AG10803 (cell line): ENCODE data around the gene PMP22.
"Not testable (repeated sequence)": the region's sequence is repeated elsewhere in the genome, so short reads cannot be mapped to it uniquely, and the experiment has no call there.

ENCODE experiments used
- DNase-seq: peaks from one replicate; pipeline ENCODE4 v3.0.0; 2010; ENCODE audit warnings: low read depth
- H3K4me3 ChIP-seq: 2 replicates; pipeline ENCODE4 v1.5.1; 2011; ENCODE audit warnings: mild to moderate bottlenecking, low read length, control low read depth
- TF ChIP-seq, protein P1 (sequence below): conservative IDR thresholded peaks from 2 replicates; pipeline ENCODE4 v1.5.1; 2011; ENCODE audit warnings: mild to moderate bottlenecking, low read length, control low read depth, inconsistent platforms

The PMP22 gene

DNA sequence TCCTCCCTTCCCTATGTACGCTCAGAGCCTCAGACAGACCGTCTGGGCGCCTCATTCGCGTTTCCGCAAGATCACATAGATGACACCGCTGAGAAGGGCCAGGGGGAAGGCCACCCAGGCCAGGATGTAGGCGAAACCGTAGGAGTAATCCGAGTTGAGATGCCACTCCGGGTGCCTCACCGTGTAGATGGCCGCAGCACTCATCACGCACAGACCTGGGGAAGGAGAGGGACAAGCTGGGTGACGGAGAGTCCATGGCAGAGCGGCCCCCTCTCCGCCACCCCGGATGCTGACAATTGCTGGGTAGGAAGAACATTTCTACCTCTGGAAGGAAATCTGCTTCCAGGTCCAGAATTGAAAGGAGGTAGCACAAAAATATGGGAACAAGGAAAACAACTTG, 34.3 kb downstream of the PMP22 start:
- TF ChIP-seq, protein P1, sequence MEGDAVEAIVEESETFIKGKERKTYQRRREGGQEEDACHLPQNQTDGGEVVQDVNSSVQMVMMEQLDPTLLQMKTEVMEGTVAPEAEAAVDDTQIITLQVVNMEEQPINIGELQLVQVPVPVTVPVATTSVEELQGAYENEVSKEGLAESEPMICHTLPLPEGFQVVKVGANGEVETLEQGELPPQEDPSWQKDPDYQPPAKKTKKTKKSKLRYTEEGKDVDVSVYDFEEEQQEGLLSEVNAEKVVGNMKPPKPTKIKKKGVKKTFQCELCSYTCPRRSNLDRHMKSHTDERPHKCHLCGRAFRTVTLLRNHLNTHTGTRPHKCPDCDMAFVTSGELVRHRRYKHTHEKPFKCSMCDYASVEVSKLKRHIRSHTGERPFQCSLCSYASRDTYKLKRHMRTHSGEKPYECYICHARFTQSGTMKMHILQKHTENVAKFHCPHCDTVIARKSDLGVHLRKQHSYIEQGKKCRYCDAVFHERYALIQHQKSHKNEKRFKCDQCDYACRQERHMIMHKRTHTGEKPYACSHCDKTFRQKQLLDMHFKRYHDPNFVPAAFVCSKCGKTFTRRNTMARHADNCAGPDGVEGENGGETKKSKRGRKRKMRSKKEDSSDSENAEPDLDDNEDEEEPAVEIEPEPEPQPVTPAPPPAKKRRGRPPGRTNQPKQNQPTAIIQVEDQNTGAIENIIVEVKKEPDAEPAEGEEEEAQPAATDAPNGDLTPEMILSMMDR = no peak
- DNase-seq = no peak
- H3K4me3 ChIP-seq = no peak overlapping the region

DNA sequence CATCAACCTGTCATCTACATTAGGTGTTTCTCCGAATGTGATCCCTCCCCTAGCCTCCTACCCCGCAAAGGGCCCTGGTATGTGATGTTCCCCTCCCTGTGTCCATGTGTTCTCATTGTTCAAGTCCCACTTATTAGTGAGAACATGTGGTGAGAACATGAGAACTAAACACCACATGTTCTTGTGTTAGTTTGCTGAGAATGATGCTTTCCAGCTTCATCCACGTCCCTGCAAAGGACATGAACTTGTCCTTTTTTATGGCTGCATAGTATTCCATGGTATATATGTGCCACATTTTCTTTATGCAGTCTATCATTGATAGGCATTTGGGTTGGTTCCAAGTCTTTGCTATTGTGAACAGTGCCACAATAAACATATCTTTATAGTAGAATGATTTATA, 43.3 kb downstream of the PMP22 start:
- not testable (repeated sequence) for DNase-seq, H3K4me3 ChIP-seq

DNA sequence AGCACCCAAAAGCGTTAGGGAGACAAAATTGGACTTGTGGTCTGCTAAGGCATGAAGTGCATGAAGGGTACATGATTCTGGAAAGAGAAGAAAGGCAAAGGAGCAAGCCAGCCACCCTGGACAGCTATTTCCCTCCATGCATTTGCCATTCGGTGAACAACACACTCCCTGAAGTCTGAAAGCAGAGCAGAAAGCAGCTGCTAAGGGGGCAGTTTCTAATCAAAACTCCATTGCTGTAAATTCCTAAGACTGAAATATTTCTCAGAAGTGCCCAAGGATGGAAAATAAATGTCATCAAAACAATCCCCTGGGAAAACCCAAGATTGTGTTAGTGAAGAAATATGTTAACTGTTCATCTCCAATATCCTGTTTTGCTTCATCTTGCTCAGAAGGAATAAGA, 44.3 kb downstream of the PMP22 start:
- DNase-seq = peak; percentile 76
- TF ChIP-seq, protein P1 = no peak
- no peak overlapping the region for H3K4me3 ChIP-seq

DNA sequence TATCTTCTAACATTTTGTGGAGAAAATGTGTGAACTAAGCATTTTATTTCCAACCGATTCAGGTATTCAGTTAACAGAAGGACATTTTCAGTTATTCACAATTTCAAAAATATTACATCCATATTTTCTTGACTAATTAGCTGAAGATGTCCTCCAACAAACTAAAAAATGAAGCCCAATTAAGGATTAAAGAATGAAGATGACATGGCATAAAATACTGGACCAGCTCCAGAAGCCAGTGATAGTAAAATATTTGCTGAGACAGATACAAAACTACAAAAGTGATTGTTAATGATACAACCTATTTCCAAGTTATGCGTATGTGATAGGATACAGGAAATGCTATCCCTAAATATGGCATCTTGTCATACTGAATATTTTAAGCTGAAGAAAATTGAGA, 48.6 kb downstream of the PMP22 start:
- no peak for DNase-seq
- H3K4me3 ChIP-seq = no peak overlapping the region
- TF ChIP-seq, protein P1 = no peak

DNA sequence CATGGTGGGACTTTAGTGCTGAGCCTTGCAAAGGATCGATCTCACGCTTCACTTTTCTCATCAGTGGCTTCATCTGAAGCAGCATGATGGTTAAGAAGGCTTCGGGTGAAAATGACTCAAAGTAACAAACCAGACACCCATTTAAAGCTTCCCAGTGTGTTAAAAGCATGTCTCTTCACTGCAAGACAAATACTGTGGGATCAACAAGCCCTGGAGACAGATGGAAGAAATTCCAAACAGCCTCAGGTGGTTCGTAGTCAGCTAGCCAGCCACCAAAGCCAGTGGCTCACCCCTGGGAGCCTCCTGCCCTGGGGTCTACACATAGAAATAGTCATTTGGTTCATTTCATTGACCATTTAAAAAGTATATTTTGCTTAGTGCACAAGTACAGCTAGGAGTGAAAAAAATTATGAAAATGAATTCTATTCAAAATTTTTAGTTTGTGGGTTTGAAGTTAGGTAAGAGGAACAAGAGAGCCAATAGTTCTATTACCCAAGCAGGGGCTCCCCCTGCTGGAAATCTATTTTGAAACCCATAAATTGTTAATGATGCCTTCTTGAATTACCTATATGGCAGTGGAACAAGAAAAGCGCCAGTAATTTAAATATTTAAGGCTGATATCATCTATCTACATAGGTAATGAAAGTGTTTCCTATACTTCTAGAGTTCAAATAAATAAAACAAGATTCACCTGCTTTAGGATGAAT, 51.6 kb downstream of the PMP22 start:
- DNase-seq = peak; percentile 41
- no peak overlapping the region for H3K4me3 ChIP-seq
- TF ChIP-seq, protein P1 = peak; percentile 62

DNA sequence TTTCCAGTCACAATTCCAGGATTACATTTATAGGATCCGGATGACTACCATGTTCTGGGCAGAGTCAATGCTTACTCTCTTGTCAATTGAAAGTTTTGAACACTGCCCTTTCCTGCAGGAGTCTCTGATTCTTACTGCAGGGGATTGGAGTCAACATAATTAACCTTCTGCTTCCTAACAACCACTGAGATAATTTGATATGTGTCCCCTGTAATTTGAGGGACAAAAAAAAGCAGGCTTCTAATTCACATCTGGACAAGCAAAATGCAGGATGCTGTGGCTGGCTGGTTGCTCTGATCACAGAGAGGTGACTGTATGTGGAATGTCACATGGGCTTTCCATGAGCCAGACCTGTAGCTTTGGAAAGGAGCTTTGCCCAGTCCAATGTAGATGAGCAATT, 54.9 kb downstream of the PMP22 start:
- TF ChIP-seq, protein P1 = no peak
- H3K4me3 ChIP-seq = no peak overlapping the region
- no peak for DNase-seq

DNA sequence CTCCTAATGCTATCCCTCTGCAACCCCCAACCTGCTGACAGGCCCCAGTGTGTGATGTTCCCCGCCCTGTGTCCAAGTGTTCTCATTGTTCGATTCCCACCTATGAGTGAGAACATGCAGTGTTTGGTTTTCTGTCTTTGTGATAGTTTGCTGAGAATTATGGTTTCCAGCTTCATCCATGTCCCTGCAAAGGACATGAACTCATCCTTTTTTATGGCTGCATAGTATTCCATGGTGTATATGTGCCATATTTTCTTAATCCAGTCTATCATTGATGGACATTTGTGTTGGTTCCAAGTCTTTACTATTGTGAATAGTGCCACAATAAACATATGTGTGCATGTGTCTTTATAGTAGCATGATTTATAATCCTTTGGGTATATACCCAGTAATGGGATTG, 62.1 kb downstream of the PMP22 start:
- H3K4me3 ChIP-seq, DNase-seq: not testable (repeated sequence)

DNA sequence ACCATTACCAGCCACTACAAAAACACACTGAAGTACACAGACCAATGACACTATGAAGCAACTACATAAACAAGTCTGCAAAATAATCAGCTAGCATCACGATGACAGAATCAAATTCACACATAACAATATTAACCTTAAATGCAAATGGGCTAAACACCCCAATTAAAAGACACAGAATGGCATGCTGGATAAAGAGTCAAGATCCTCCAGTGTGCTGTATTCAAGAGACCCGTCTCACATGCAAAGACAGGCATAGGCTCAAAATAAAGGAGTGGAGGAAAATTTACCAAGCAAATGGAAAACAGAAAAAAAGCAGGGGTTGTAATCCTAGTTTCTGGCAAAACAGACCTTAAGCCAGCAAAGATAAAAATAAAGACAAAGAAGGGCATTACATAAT, 64.6 kb downstream of the PMP22 start:
- H3K4me3 ChIP-seq, DNase-seq: not testable (repeated sequence)

DNA sequence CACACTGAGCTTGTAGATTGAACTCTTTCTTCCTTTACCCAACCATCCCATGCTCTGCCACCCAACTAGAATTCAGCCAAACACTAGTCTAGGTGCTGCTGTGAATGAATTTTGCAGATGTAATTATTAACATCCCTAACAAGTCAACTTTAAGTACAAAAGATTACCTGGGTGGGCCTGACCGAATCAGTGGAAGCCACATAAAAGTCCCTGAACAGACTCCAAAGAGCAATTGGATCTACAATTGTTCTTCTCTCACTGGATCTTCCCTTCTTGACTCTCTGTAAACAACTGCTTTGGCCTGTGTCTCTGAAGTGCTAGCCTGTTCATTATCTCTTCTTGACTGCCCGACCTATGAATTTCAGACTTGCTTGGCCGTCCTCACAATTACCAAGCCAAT, 67.9 kb downstream of the PMP22 start:
- no peak overlapping the region for H3K4me3 ChIP-seq
- no peak for DNase-seq
- TF ChIP-seq, protein P1 = no peak
